ENCODE data around the gene ADAM22. TPM values are rescaled to one million over a fixed set of nuclear protein-coding genes. Genes with fewer than 3 reads are reported as not detected.
A peak's percentile ranks its signal among the peaks of the same experiment; 100 is the strongest.

Gene ADAM22
- polyA plus RNA-seq, 1 donor from 2014 or later, result 46.3 TPM

GRCh38 chr7:87885018-87885417 lies 49.0 kb upstream of the ADAM22 start:
- no peak overlapping the region for H3K9ac ChIP-seq (ENCODE audit: low read length)
- no peak overlapping the region for H3K4me2 ChIP-seq (ENCODE audit: low read length)
- no peaks in the 10 kb centered on the region for H3K9me2 ChIP-seq (ENCODE audit: insufficient read depth, low read length)
- no peak overlapping the region for H3K4me3 ChIP-seq (ENCODE audit: low read length)
- H4K20me1 ChIP-seq (ENCODE audit: insufficient read depth), result no peaks in the 10 kb centered on the region
- peaks cover 23% of the 10 kb centered on the region for H3K79me2 ChIP-seq (replicated peaks; ENCODE audit: insufficient read depth, low read length)
- no peaks in the 10 kb centered on the region for H3K9me3 ChIP-seq (ENCODE audit: low read length)
- no peak overlapping the region for H2AFZ ChIP-seq (ENCODE audit: low read depth, low read length)
- H3K36me3 ChIP-seq (ENCODE audit: insufficient read depth, low read length), result no peaks in the 10 kb centered on the region
- no peaks in the 10 kb centered on the region for H3K27me3 ChIP-seq (ENCODE audit: insufficient read depth, low read depth, low read length)
- H3K27ac ChIP-seq (ENCODE audit: low read length), result no peak overlapping the region
- TF ChIP-seq MXI1 (conservative IDR thresholded peaks at IDR 0.05; ENCODE audit: poor library complexity, severe bottlenecking), result no peak
- TF ChIP-seq CTCF (IDR thresholded peaks at IDR 0.05; ENCODE audit: poor library complexity, severe bottlenecking), result no peak
- TF ChIP-seq REST (IDR thresholded peaks at IDR 0.05; ENCODE audit: borderline replicate concordance), result no peak
- TF ChIP-seq EZH2 (IDR thresholded peaks at IDR 0.05; ENCODE audit: borderline replicate concordance, insufficient read depth, low read length, poor library complexity, severe bottlenecking), result no peak
- no peak for TF ChIP-seq SMC3 (conservative IDR thresholded peaks at IDR 0.05; ENCODE audit: poor library complexity)
- TF ChIP-seq EP300 (conservative IDR thresholded peaks at IDR 0.05; ENCODE audit: poor library complexity, severe bottlenecking), result no peak
- TF ChIP-seq POLR2AphosphoS5 (IDR thresholded peaks at IDR 0.05), result no peak
- TF ChIP-seq RAD21 (conservative IDR thresholded peaks at IDR 0.05), result no peak
- H3F3A ChIP-seq (ENCODE audit: insufficient read depth, low read length, poor library complexity, severe bottlenecking), result no peaks in the 10 kb centered on the region

GRCh38 chr7:87886875-87887274 lies 47.2 kb upstream of the ADAM22 start:
- H3F3A ChIP-seq (ENCODE audit: insufficient read depth, low read length, poor library complexity, severe bottlenecking), result no peaks in the 10 kb centered on the region
- H4K20me1 ChIP-seq (ENCODE audit: insufficient read depth), result no peaks in the 10 kb centered on the region
- no peaks in the 10 kb centered on the region for H3K9me2 ChIP-seq (ENCODE audit: insufficient read depth, low read length)
- no peak overlapping the region for H3K4me3 ChIP-seq (ENCODE audit: low read length)
- no peak overlapping the region for H3K27ac ChIP-seq (ENCODE audit: low read length)
- no peak overlapping the region for H2AFZ ChIP-seq (ENCODE audit: low read depth, low read length)
- no peak overlapping the region for H3K4me2 ChIP-seq (ENCODE audit: low read length)
- no peak for TF ChIP-seq EZH2 (IDR thresholded peaks at IDR 0.05; ENCODE audit: borderline replicate concordance, insufficient read depth, low read length, poor library complexity, severe bottlenecking)
- peak; percentile 83 for TF ChIP-seq RAD21 (conservative IDR thresholded peaks at IDR 0.05)
- peak; percentile 71 for TF ChIP-seq CTCF (IDR thresholded peaks at IDR 0.05; ENCODE audit: poor library complexity, severe bottlenecking)
- TF ChIP-seq POLR2AphosphoS5 (IDR thresholded peaks at IDR 0.05), result no peak
- no peak for TF ChIP-seq MXI1 (conservative IDR thresholded peaks at IDR 0.05; ENCODE audit: poor library complexity, severe bottlenecking)
- peak; percentile 84 for TF ChIP-seq SMC3 (conservative IDR thresholded peaks at IDR 0.05; ENCODE audit: poor library complexity)
- no peaks in the 10 kb centered on the region for H3K9me3 ChIP-seq (ENCODE audit: low read length)
- no peaks in the 10 kb centered on the region for H3K36me3 ChIP-seq (ENCODE audit: insufficient read depth, low read length)
- H3K79me2 ChIP-seq (replicated peaks; ENCODE audit: insufficient read depth, low read length), result peaks cover 9% of the 10 kb centered on the region
- H3K9ac ChIP-seq (ENCODE audit: low read length), result no peak overlapping the region
- H3K27me3 ChIP-seq (ENCODE audit: insufficient read depth, low read depth, low read length), result no peaks in the 10 kb centered on the region
